Gastrocnemius medialis (tissue), 4 donors: ENCODE measurements around the gene NR5A1.

ENCODE experiments used
- CTCF ChIP-seq, 5 experiments: fragments of 450-650 bp in 3 of 5; fragments of 200-600 bp in 2 of 5; sonication (generic) in 2 of 5; IDR thresholded peaks in 4 of 5; conservative IDR thresholded peaks in 1 of 5; 1 replicate in 4 of 5; 2 replicates in 1 of 5; pipeline ENCODE4 v1.5.1; 2016 to 2019; ENCODE audit warnings: antibody characterized with exemption in 5 of 5, mild to moderate bottlenecking in 3 of 5, moderate library complexity in 3 of 5
- POLR2A ChIP-seq, 2 donors: fragments of 450-650 bp; IDR thresholded peaks; one replicate each; pipeline ENCODE4 v1.6.1; 2017; ENCODE audit warnings: antibody characterized with exemption in 2 of 2, mild to moderate bottlenecking in 2 of 2, moderate library complexity in 2 of 2

- TF ChIP-seq POLR2A (IDR thresholded peaks at IDR 0.05) (no peak), CTCF (IDR thresholded peaks at IDR 0.05 in 4 of 5, conservative IDR thresholded peaks at IDR 0.05 in 1 of 5) (no peak)
Measured at GRCh38 chr9:124456341-124457078, 50.7 kb downstream of the NR5A1 start.
